HepG2 (cell line): ENCODE data around the gene CDK14. TPM values are rescaled to one million over a fixed set of nuclear protein-coding genes. Genes with fewer than 3 reads are reported as not detected.

Experiments used
- ATAC-seq: fragments of 200-7000 bp; cut with Tn5 transposase; 3 replicates; pipeline ENCODE4 v1.9.1; 2020; ENCODE audit warnings: mild to moderate bottlenecking, moderate library complexity
- BruUV-seq: library from RNA; stranded (reverse); fragments of 400-500 nt; replicated peaks from 2 replicates; lab custom pipeline; 2021; lab: Mats Ljungman, UMichigan
- CTCF ChIA-PET: fragments of 300-600 bp; formaldehyde crosslinking; extraction: SDS; loops from one replicate; lab custom pipeline; 2021; ENCODE audit warnings: low total read pairs, inconsistent platforms, low intra/inter-chr PET ratio; lab: Yijun Ruan, JAX
- POLR2A ChIA-PET: fragments of 350-600 bp; sonication (Branson Sonifier 250); formaldehyde crosslinking; loops from one replicate; lab custom pipeline; 2020; ENCODE audit warnings: antibody characterized with exemption, inconsistent platforms; lab: Yijun Ruan, JAX
- DNase-seq: peaks from one replicate; pipeline ENCODE4 v3.0.0-alpha.2; 2015; ENCODE audit warnings: low spot score
- FAIRE-seq: peaks from 3 replicates; lab custom pipeline; 2011; peaks lifted over from hg19 to GRCh38; lab: Jason Lieb, UNC
- H2AFZ ChIP-seq: one replicate; pipeline ENCODE4 v1.6.1; 2011; ENCODE audit warnings: low read length, inconsistent platforms
- H3K27ac ChIP-seq: fragments of 300-600 bp; 3 replicates; pipeline ENCODE4 v1.8.0; 2011; ENCODE audit warnings: mixed run types, mild to moderate bottlenecking, mixed read lengths, low read length, inconsistent platforms; ENCODE audit not compliant: insufficient read depth; ENCODE audit errors: extremely low read length
- H3K27me3 ChIP-seq, 2 experiments: fragments of 200-600 bp in 1 of 2; 2 replicates in 1 of 2; 3 replicates in 1 of 2; pipeline versions ENCODE4 v1.6.0 to v1.8.0; 2011; ENCODE audit warnings: low read length in 2 of 2, mild to moderate bottlenecking in 2 of 2, moderate library complexity in 2 of 2, inconsistent platforms in 1 of 2; ENCODE audit not compliant: insufficient read depth in 2 of 2, control insufficient read depth in 1 of 2
- H3K36me3 ChIP-seq, 2 experiments: fragments of 200-600 bp in 1 of 2; replicated peaks in 1 of 2; 2 replicates in 1 of 2; 3 replicates in 1 of 2; pipeline versions ENCODE4 v1.5.1 to v1.8.0; 2011; ENCODE audit warnings: low read length in 2 of 2, inconsistent platforms in 1 of 2; ENCODE audit not compliant: insufficient read depth in 2 of 2, control insufficient read depth in 1 of 2
- H3K4me1 ChIP-seq: 2 replicates; pipeline ENCODE4 v1.5.1; 2012; ENCODE audit warnings: low read length, inconsistent platforms; ENCODE audit not compliant: insufficient read depth
- H3K4me2 ChIP-seq: 2 replicates; pipeline ENCODE4 v1.6.0; 2011; ENCODE audit warnings: low read depth, low read length, inconsistent platforms
- H3K4me3 ChIP-seq, 3 experiments: fragments of 200-600 bp in 1 of 3; sonication (generic), shearing (Covaris generic) in 1 of 3; replicated peaks in 1 of 3; 2 replicates each; pipeline ENCODE4 v1.5.1; 2011 to 2016; ENCODE audit warnings: low read length in 3 of 3, inconsistent platforms in 2 of 3, low read depth in 2 of 3, mild to moderate bottlenecking in 2 of 3, control low read depth in 1 of 3, mixed read lengths in 1 of 3; ENCODE audit not compliant: insufficient read depth in 1 of 3
- H3K79me2 ChIP-seq: one replicate; pipeline ENCODE4 v1.6.1; 2011; ENCODE audit warnings: low read length, inconsistent platforms; ENCODE audit not compliant: insufficient read depth
- H3K9ac ChIP-seq: 2 replicates; pipeline ENCODE4 v1.6.0; 2011; ENCODE audit warnings: mild to moderate bottlenecking, low read depth, low read length, inconsistent platforms; ENCODE audit not compliant: insufficient read depth
- H3K9me3 ChIP-seq: 2 replicates; pipeline ENCODE4 v1.5.1; 2012; ENCODE audit warnings: mild to moderate bottlenecking, low read length
- H4K20me1 ChIP-seq: 2 replicates; pipeline ENCODE4 v1.6.0; 2011; ENCODE audit warnings: inconsistent platforms, mild to moderate bottlenecking, low read length, moderate library complexity; ENCODE audit not compliant: insufficient read depth
- AHDC1 ChIP-seq: sonication (generic); formaldehyde crosslinking; IDR thresholded peaks from 2 replicates; pipeline ENCODE4 v1.5.1; 2020; ENCODE audit warnings: mild to moderate bottlenecking, missing genetic modification reagents, borderline replicate concordance
- FOSL1 ChIP-seq: sonication (generic); formaldehyde crosslinking; IDR thresholded peaks from 2 replicates; pipeline ENCODE4 v1.9.0; 2021; ENCODE audit warnings: missing genetic modification reagents, borderline replicate concordance
- IKZF4 ChIP-seq: sonication (generic); formaldehyde crosslinking; IDR thresholded peaks from 2 replicates; pipeline ENCODE4 v1.5.1; 2020; ENCODE audit warnings: borderline replicate concordance, mild to moderate bottlenecking, low read depth, missing genetic modification reagents; ENCODE audit errors: not compliant biosample characterization
- MAFG ChIP-seq: sonication (generic); formaldehyde crosslinking; IDR thresholded peaks from 2 replicates; pipeline ENCODE4 v1.5.1; 2020; ENCODE audit warnings: mild to moderate bottlenecking, missing genetic modification reagents
- PRMT3 ChIP-seq: sonication (generic); formaldehyde crosslinking; IDR thresholded peaks from 2 replicates; pipeline ENCODE4 v1.8.1; 2022; ENCODE audit warnings: low read depth, mild to moderate bottlenecking, moderate library complexity, missing genetic modification reagents, borderline replicate concordance
- SETDB1 ChIP-seq: sonication (generic); formaldehyde crosslinking; IDR thresholded peaks from 2 replicates; pipeline ENCODE4 v1.5.1; 2020; ENCODE audit warnings: missing genetic modification reagents, mild to moderate bottlenecking, borderline replicate concordance
- TEAD2 ChIP-seq: sonication (generic); formaldehyde crosslinking; IDR thresholded peaks from 2 replicates; pipeline ENCODE4 v1.9.0; 2021; ENCODE audit warnings: missing genetic modification reagents
- ZBTB38 ChIP-seq: sonication (generic); formaldehyde crosslinking; IDR thresholded peaks from 2 replicates; pipeline ENCODE4 v1.5.1; 2020; ENCODE audit warnings: mild to moderate bottlenecking, missing genetic modification reagents
- ZNF335 ChIP-seq: sonication (generic); formaldehyde crosslinking; IDR thresholded peaks from 2 replicates; pipeline ENCODE4 v1.4.0; 2020; ENCODE audit warnings: missing genetic modification reagents
- ZNF343 ChIP-seq: sonication (generic); formaldehyde crosslinking; IDR thresholded peaks from 2 replicates; pipeline ENCODE4 v1.4.0; 2020; ENCODE audit warnings: mild to moderate bottlenecking, missing genetic modification reagents
- ZNF441 ChIP-seq: sonication (generic); formaldehyde crosslinking; IDR thresholded peaks from 2 replicates; pipeline ENCODE4 v1.7.0; 2021; ENCODE audit warnings: missing genetic modification reagents, borderline replicate concordance
- ZNF589 ChIP-seq: sonication (generic); formaldehyde crosslinking; conservative IDR thresholded peaks from 2 replicates; pipeline ENCODE4 v1.8.0; 2022; ENCODE audit warnings: mild to moderate bottlenecking, moderate library complexity, missing genetic modification reagents
- ZNF749 ChIP-seq: sonication (generic); formaldehyde crosslinking; IDR thresholded peaks from 2 replicates; pipeline ENCODE4 v1.8.0; 2022; ENCODE audit warnings: mild to moderate bottlenecking, missing genetic modification reagents, moderate library complexity, borderline replicate concordance
- ZNF768 ChIP-seq: sonication (generic); formaldehyde crosslinking; IDR thresholded peaks from 2 replicates; pipeline ENCODE4 v1.4.0; 2020; ENCODE audit warnings: missing genetic modification reagents
- ZNF773 ChIP-seq: sonication (generic); formaldehyde crosslinking; IDR thresholded peaks from 2 replicates; pipeline ENCODE4 v1.4.0; 2020; ENCODE audit warnings: missing genetic modification reagents, borderline replicate concordance
- ZNF891 ChIP-seq: sonication (generic); formaldehyde crosslinking; IDR thresholded peaks from 2 replicates; pipeline ENCODE4 v1.5.0; 2020; ENCODE audit warnings: mild to moderate bottlenecking, missing genetic modification reagents
- WGBS: methylation state at CpG from one replicate; pipeline ENCODE4 v1.1.6; 2017; ENCODE audit warnings: low lambda C conversion rate; 5-methylcytosine and 5-hydroxymethylcytosine counted together
- in situ Hi-C: cut with HindIII; loops from 2 replicates; pipeline ENCODE4 v1.10.0; 2017; ENCODE audit warnings: low pct_unique_long_range_greater_than_20kb; ENCODE audit not compliant: extremely low pct_ligation_motif_present
- intact Hi-C: fragments of 100-400 bp; cut with micrococcal nuclease; formaldehyde crosslinking; loops from one replicate; pipeline ENCODE4 v1.10.0; 2022; ENCODE audit not compliant: unreplicated experiment
- polyA plus RNA-seq, 8 experiments: library from polyadenylated mRNA; depleted of rRNA in 3 of 8; stranded (reverse) in 7 of 8; unstranded in 1 of 8; fragments of >200 nt; fragmentation: Illumina TruSeq in 4 of 8; extraction: Trizol in 4 of 8; gene quantifications; 2 replicates each; pipeline versions ENCODE4 v1.2.1 to v1.2.3, GENCODE V29; 2011 to 2016; ENCODE audit warnings: low read depth in 4 of 8, missing spikeins in 1 of 8, mixed read lengths in 1 of 8; ENCODE audit not compliant: insufficient read depth in 1 of 8
- total RNA-seq, 5 experiments: library from RNA; depleted of rRNA; stranded (reverse); fragments of >200 nt; fragmentation: Illumina TruSeq; extraction: Trizol; gene quantifications; 2 replicates each; pipeline ENCODE4 v1.2.3, GENCODE V29; 2016; ENCODE audit warnings: low read depth in 1 of 5
- TF ChIP-seq, protein P1 (sequence below): sonication (generic); formaldehyde crosslinking; IDR thresholded peaks from 2 replicates; pipeline ENCODE4 v1.4.0; 2020; ENCODE audit warnings: mild to moderate bottlenecking, missing genetic modification reagents
- TF ChIP-seq, protein P2 (sequence below): fragments of 450-650 bp; IDR thresholded peaks from 2 replicates; pipeline ENCODE4 v1.6.1; 2017; ENCODE audit warnings: mild to moderate bottlenecking

The CDK14 gene
- total and polyA plus RNA-seq, 2 of the 13 experiments (the other 11 are each of a cell fraction or from before 2014, with no cell fraction given) = 0.26 to 0.71 TPM

GRCh38 chr7:91064052-91064451, 467.9 kb downstream of the CDK14 start:
- CTCF ChIA-PET = no interaction called here
- DNase-seq = no peak
- H2AFZ ChIP-seq = no peak overlapping the region
- no peak for FAIRE-seq
- intact Hi-C loops = no loop called here
- in situ Hi-C loops = no loop called here
- no peak overlapping the region for H3K4me2 ChIP-seq
- no peaks in the 10 kb centered on the region for H3K4me1 ChIP-seq
- H3K9ac ChIP-seq = no peak overlapping the region
- WGBS = 0% methylated on average over 2 of the region's 2 CpGs
- no peak overlapping the region for H3K27ac ChIP-seq
- ATAC-seq = no peak
- H3K27me3 ChIP-seq = no peaks in the 10 kb centered on the region; a peak in 1 of 5 replicates
- no peaks in the 10 kb centered on the region for H4K20me1 ChIP-seq
- no peaks in the 10 kb centered on the region for H3K9me3 ChIP-seq
- no peaks in the 10 kb centered on the region for H3K36me3 ChIP-seq
- no peaks in the 10 kb centered on the region for H3K79me2 ChIP-seq
- no TSS peak for BruUV-seq
- H3K4me3 ChIP-seq = no peak overlapping the region
- POLR2A ChIA-PET = no interaction called here
- TF ChIP-seq PRMT3 (CRISPR knock-in tag) (no peak), SETDB1 (CRISPR knock-in tag) (no peak), TEAD2 (CRISPR knock-in tag) (no peak), MAFG (no peak), ZNF891 (CRISPR knock-in tag) (no peak), FOSL1 (CRISPR knock-in tag) (no peak), ZBTB38 (CRISPR knock-in tag) (no peak), ZNF589 (CRISPR knock-in tag) (no peak), ZNF773 (CRISPR knock-in tag) (no peak), AHDC1 (CRISPR knock-in tag) (no peak), ZNF343 (no peak), IKZF4 (CRISPR knock-in tag) (no peak), ZNF441 (CRISPR knock-in tag) (no peak), ZNF335 (no peak), ZNF749 (CRISPR knock-in tag) (no peak), ZNF768 (no peak)
- TF ChIP-seq, protein P1, sequence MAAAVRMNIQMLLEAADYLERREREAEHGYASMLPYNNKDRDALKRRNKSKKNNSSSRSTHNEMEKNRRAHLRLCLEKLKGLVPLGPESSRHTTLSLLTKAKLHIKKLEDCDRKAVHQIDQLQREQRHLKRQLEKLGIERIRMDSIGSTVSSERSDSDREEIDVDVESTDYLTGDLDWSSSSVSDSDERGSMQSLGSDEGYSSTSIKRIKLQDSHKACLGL (CRISPR knock-in tag) = no peak
- TF ChIP-seq, protein P2, sequence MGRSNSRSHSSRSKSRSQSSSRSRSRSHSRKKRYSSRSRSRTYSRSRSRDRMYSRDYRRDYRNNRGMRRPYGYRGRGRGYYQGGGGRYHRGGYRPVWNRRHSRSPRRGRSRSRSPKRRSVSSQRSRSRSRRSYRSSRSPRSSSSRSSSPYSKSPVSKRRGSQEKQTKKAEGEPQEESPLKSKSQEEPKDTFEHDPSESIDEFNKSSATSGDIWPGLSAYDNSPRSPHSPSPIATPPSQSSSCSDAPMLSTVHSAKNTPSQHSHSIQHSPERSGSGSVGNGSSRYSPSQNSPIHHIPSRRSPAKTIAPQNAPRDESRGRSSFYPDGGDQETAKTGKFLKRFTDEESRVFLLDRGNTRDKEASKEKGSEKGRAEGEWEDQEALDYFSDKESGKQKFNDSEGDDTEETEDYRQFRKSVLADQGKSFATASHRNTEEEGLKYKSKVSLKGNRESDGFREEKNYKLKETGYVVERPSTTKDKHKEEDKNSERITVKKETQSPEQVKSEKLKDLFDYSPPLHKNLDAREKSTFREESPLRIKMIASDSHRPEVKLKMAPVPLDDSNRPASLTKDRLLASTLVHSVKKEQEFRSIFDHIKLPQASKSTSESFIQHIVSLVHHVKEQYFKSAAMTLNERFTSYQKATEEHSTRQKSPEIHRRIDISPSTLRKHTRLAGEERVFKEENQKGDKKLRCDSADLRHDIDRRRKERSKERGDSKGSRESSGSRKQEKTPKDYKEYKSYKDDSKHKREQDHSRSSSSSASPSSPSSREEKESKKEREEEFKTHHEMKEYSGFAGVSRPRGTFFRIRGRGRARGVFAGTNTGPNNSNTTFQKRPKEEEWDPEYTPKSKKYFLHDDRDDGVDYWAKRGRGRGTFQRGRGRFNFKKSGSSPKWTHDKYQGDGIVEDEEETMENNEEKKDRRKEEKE = no peak
